HG02610 (cell line): ENCODE data around the gene OSBP2.
"Not testable (repeated sequence)": the region's sequence is repeated elsewhere in the genome, so short reads cannot be mapped to it uniquely, and the experiment has no call there.

Source experiments
- ATAC-seq: cut with Tn5 transposase; IDR thresholded peaks from one replicate; pipeline ENCODE4 v1.9.1; 2021; ENCODE audit warnings: mild to moderate bottlenecking, moderate library complexity; ENCODE audit not compliant: unreplicated experiment

Gene OSBP2

DNA sequence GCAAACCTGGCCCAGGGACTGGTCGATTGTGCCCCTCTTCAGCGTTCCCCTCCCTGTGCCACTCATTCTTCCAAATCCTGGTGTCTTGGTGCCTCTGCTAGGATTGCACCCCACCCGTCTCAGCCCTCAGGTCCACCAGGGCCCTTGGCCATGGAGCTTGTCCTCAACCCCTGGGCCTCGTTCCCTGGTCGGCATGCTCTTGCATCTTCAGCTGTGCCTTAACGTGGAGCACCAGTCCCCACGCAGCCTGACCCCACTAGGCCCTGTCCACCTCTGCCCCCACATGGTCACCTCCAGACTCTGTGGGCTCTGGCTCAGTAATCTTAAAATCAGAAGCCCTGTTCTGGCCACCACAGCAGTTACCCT lies 61.1 kb downstream of the OSBP2 start:
- no peak for ATAC-seq

- no peak for ATAC-seq
Observed at GRCh38 chr22:30763815-30764673, 69.4 kb downstream of the OSBP2 start.

DNA sequence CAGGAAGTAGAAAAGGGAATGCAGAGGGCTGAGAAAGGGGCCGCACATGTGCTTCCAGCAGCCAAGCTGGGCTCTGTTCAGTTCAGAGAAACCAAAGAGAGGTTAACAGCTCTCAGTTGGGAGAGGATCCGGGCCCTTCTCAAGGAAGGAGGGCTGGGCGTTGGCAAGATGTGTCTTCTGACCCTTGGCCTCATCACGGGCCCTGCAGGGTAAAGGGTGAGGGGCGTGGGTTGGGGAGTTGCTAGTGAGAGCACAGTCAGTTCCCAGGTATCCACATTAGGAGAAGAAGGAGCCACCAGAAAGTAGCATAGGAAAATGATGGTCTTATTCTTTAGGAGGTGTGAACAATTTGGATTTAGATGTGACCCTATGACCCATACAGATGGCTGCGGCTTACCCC lies 73.0 kb downstream of the OSBP2 start:
- ATAC-seq = no peak

DNA sequence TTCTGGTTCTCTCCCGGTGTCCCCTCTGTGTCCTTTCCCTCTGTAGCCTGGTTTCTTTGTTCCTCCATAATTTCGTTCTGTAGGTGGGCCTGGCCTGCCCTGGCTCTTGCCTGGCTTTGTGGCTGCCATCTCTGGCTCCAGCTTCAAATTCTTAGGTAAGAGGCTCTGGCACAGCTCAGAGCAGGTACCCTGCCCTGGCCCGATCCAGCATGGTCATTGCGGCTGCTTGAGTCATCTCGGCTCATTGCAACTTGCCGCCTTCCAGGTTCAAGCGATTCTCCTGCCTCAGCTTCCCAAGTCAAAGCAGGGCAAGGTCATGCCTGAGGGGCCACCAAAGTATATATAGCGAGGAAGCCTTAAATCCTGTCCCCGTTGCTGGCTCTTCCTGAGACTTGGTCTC lies 76.0 kb downstream of the OSBP2 start:
- no peak for ATAC-seq

GRCh38 chr22:30773919-30774318 lies 79.2 kb downstream of the OSBP2 start:
- no peak for ATAC-seq

GRCh38 chr22:30774566-30774965 lies 79.9 kb downstream of the OSBP2 start:
- no peak for ATAC-seq

DNA sequence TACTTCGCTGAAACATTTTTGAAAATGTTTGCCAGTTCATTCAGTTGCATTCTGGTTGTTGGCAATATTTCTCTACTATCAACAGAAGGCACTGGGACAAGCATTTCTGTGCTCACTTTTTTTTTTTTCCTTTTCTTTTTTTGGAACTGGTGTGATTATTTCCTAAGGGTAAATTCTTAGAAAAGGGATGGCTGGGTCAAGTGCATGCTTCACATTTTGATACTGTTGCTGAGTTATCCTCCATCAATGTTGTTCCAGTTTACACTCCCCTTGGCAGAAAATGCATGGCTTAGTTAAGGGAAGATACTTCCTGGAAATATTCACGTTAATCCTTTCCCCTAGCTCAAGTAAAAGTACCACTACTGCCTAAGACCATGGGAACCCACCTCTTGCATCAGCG lies 81.8 kb downstream of the OSBP2 start:
- no peak for ATAC-seq

DNA sequence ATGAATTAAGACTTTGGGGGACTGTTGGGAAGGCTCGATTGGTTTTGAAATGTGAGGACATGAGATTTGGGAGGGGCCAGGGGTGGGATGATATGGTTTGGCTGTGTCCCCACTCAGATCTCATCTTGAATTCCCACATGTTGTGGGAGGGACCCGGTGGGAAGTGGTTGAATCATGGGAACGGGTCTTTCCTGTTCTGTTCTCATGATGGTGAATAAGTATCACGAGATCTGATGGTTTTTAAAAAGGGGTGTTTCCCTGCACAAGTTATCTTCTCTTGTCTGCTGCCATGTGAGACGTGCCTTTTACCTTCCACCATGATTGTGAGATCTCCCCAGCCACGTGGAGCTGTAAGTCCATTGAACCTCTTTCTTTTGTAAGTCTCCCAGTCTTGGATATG lies 82.5 kb downstream of the OSBP2 start:
- ATAC-seq = not testable (repeated sequence)

GRCh38 chr22:30777587-30777986 lies 82.9 kb downstream of the OSBP2 start:
- no peak for ATAC-seq

GRCh38 chr22:30778261-30778660 lies 83.6 kb downstream of the OSBP2 start:
- no peak for ATAC-seq

- no peak for ATAC-seq
Observed at GRCh38 chr22:30780026-30780425, 85.4 kb downstream of the OSBP2 start.

DNA sequence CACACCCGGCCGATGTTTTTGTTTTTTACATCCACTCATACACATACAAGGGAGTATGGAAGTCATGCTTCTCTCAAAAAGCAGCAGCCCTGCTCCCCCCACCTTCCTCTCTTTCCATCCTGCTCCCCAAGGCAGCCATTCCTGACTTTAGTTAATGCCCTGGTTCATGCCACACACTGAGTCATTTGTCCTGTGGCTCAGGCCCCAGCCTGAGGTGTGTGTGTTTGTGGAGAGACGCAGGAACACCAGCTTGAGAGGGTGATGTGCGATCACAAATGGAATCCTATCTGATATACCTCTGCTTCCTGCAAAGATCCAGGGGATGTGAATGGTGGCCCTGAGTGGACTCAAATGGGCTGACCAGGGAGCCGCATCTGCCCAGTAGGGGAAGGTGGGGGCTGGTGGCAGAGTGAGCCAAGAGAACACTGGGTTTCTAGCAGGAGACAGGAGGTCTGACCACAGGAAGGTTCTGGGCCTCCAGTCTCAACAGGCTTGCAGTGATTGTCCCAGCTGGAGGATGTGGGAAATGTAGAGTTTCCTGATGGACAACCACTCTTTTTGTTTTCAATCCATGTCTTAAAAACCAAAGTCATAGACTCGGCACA lies 86.7 kb downstream of the OSBP2 start:
- no peak for ATAC-seq

DNA sequence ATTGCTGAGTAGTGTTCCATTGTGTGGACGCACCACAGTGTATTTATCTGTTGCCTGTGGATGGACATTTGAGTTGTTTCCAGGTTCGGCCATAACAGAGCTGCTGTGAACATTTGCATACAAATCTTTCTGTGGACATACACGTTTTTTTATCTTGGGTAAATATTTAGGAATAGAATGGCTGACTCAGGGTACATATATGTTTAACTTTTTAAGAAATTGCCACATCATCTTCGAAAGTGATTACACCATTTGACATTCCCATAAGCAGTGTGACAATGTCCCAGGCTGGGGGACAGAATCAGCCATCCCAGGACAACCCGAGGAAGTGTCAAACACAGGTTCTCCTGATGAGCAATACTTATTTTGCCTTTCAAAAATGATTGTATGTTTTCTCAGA lies 87.9 kb downstream of the OSBP2 start:
- no peak for ATAC-seq

- ATAC-seq = no peak
Observed at GRCh38 chr22:30783021-30783420, 88.3 kb downstream of the OSBP2 start.

GRCh38 chr22:30785527-30785926 lies 90.9 kb downstream of the OSBP2 start:
- no peak for ATAC-seq

DNA sequence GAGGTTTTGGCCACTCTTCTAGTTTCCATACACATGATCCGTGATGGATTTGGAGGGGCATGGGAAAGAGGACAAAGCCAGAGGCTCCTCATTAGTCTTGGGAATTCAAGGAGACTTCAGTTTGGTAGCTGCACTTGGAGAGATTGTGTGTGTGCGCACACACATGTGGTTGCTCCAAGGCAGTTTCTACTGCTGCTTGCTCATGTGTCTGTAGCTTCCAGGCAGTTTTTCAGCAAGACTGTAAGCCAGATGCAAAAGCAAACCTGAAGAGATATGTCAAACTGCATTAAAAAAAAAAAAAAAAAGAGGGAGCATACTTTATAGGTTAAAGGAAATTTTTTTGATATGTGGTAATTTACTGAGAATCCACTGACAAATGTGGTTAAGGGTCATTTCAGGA lies 95.7 kb downstream of the OSBP2 start:
- no peak for ATAC-seq

- ATAC-seq = no peak
Observed at GRCh38 chr22:30792456-30792855, 97.8 kb downstream of the OSBP2 start.

DNA sequence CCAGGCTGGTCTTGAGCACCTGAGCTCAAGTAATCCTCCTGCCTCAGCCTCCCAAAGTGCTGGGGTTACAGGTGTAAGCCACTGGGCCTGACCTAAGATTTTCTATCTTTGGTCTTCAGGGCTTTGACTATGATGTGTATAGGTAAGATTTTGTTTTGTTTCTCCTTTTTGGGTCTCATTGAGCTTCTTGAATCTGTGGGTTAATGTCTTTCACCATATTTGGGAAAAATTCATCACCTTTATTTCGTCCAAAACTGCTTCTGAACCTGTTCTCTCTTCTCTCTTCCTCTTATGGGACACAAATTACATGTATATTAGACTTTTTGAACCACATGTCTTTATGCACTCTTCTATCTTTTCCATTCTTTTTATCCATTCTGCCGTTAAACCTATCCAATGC lies 100.4 kb downstream of the OSBP2 start:
- no peak for ATAC-seq

GRCh38 chr22:30801695-30802094 lies 107.0 kb downstream of the OSBP2 start:
- no peak for ATAC-seq

- no peak for ATAC-seq
Observed at GRCh38 chr22:30802202-30803166, 107.8 kb downstream of the OSBP2 start.

GRCh38 chr22:30803679-30804078 lies 109.0 kb downstream of the OSBP2 start:
- no peak for ATAC-seq
